Calu3 (cell line): ENCODE data around the gene UNKL. TPM values are rescaled to one million over a fixed set of nuclear protein-coding genes. Genes with fewer than 3 reads are reported as not detected.

Experiments
- BruUV-seq: library from RNA; stranded (reverse); fragments of 400-500 nt; replicated peaks from 2 replicates; lab custom pipeline; 2021; lab: Mats Ljungman, UMichigan
- CTCF ChIA-PET: fragments of 300-600 bp; sonication (Branson Sonifier 250); formaldehyde crosslinking; loops from one replicate; lab custom pipeline; 2022; ENCODE audit warnings: antibody characterized with exemption; lab: Charles Lee
- DNase-seq: peaks from one replicate; pipeline ENCODE4 v3.0.0; 2022
- H3K27ac Mint-ChIP-seq: one replicate; pipeline ENCODE4 v1.8.0; 2022; ENCODE audit warnings: mixed read lengths; ENCODE audit not compliant: unreplicated experiment
- H3K27me3 Mint-ChIP-seq: one replicate; pipeline ENCODE4 v1.8.0; 2022; ENCODE audit warnings: mixed read lengths; ENCODE audit not compliant: unreplicated experiment
- H3K36me3 Mint-ChIP-seq: one replicate; pipeline ENCODE4 v1.8.0; 2022; ENCODE audit warnings: mild to moderate bottlenecking, moderate library complexity, mixed read lengths; ENCODE audit not compliant: insufficient read depth, unreplicated experiment
- H3K4me1 Mint-ChIP-seq: one replicate; pipeline ENCODE4 v1.8.0; 2022; ENCODE audit warnings: mild to moderate bottlenecking, low read depth, mixed read lengths; ENCODE audit not compliant: unreplicated experiment
- H3K4me3 Mint-ChIP-seq: one replicate; pipeline ENCODE4 v1.8.0; 2022; ENCODE audit warnings: mild to moderate bottlenecking, low read depth, moderate library complexity, mixed read lengths; ENCODE audit not compliant: unreplicated experiment
- H3K9me3 Mint-ChIP-seq: one replicate; pipeline ENCODE4 v1.8.0; 2022; ENCODE audit warnings: low read depth, mixed read lengths; ENCODE audit not compliant: unreplicated experiment
- intact Hi-C: fragments of 100-400 bp; cut with micrococcal nuclease; formaldehyde crosslinking; loops from one replicate; pipeline ENCODE4 v1.10.0; 2022; ENCODE audit not compliant: unreplicated experiment
- total RNA-seq: library from RNA; stranded (reverse); gene quantifications from 2 replicates; pipeline ENCODE4 v1.2.3, GENCODE V29; 2022
- TF ChIP-seq, protein P1 (sequence below): fragments of 200-600 bp; IDR thresholded peaks from one replicate; pipeline ENCODE4 v1.8.0; 2022; ENCODE audit warnings: antibody characterized with exemption; ENCODE audit not compliant: unreplicated experiment

Gene UNKL
- total RNA-seq, 1 experiment from 2014 or later: 35.5 TPM

DNA sequence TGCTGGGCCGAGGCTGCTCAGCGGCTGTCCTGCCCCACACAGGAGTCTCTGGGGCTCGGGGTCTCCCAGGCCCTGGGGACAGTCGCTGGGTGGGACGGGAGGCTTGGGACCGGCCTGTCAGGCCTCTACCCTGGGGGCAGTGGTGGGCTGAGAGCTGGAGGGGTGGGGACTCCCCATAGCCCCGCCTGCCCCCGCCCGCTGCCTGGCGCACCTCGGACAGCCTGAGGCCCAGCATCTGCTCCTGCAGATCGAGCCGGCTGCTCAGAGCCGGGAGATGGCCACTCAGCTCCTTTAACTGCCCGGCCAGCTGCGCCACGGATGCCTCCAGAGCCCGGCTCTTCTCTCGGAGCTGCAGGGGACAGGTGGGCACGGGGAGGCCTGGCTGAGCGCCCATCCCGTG lies 23.1 kb upstream of the UNKL start:
- no TSS peak for BruUV-seq
- no peak overlapping the region for H3K4me3 Mint-ChIP-seq
- intact Hi-C loops: no loop called here
- no peaks in the 10 kb centered on the region for H3K9me3 Mint-ChIP-seq
- H3K4me1 Mint-ChIP-seq: no peaks in the 10 kb centered on the region
- H3K27me3 Mint-ChIP-seq: peaks cover under 1% of the 10 kb centered on the region
- no peak overlapping the region for H3K27ac Mint-ChIP-seq
- CTCF ChIA-PET: interaction anchor here (0.5 to 1.2 kb wide), 3 partner anchors 11 to 583 kb away, joined by 3 to 4 read pairs (median 3); partner anchors contain the start of gene UQCC4
- TF ChIP-seq, protein P1, sequence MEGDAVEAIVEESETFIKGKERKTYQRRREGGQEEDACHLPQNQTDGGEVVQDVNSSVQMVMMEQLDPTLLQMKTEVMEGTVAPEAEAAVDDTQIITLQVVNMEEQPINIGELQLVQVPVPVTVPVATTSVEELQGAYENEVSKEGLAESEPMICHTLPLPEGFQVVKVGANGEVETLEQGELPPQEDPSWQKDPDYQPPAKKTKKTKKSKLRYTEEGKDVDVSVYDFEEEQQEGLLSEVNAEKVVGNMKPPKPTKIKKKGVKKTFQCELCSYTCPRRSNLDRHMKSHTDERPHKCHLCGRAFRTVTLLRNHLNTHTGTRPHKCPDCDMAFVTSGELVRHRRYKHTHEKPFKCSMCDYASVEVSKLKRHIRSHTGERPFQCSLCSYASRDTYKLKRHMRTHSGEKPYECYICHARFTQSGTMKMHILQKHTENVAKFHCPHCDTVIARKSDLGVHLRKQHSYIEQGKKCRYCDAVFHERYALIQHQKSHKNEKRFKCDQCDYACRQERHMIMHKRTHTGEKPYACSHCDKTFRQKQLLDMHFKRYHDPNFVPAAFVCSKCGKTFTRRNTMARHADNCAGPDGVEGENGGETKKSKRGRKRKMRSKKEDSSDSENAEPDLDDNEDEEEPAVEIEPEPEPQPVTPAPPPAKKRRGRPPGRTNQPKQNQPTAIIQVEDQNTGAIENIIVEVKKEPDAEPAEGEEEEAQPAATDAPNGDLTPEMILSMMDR: no peak
- DNase-seq: no peak
- H3K36me3 Mint-ChIP-seq: peaks cover 5% of the 10 kb centered on the region

DNA sequence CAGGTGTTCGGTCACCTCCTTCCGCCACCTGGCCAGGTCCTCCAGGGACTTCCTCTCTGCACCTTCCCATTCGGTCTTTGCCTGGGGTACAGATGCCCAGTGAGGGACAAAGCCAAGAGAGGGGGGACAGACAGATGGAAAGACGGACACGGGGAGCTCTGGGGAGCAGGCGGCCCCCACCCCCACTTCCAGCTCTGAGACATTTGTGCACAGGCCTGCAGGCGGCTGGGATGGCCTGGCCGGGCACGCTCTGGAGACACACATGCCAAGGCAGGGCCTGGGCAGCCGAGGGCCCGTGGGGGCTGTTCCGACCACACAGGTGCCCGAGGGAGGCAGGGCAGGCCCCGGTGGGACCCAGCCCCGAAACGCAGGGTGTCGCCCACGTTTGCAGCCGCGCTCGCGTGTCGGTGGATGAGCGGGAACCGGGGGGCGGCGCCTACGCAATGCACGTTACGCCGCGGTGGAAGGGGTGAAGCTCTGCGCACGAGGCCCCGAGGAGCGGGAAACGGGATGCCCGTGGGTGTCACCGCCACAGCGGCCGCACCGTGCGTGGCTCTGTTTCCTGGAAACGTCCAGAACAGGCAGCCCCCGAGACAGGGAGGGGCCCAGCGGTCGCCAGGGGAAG lies 22.3 kb upstream of the UNKL start:
- no TSS peak for BruUV-seq
- CTCF ChIA-PET: no interaction called here
- peaks cover 11% of the 10 kb centered on the region for H3K36me3 Mint-ChIP-seq
- H3K4me3 Mint-ChIP-seq: no peak overlapping the region
- H3K4me1 Mint-ChIP-seq: no peaks in the 10 kb centered on the region
- intact Hi-C loops: no loop called here
- H3K27ac Mint-ChIP-seq: no peak overlapping the region
- TF ChIP-seq, protein P1: no peak
- H3K9me3 Mint-ChIP-seq: no peaks in the 10 kb centered on the region
- no peak for DNase-seq
- H3K27me3 Mint-ChIP-seq: peaks cover 8% of the 10 kb centered on the region

DNA sequence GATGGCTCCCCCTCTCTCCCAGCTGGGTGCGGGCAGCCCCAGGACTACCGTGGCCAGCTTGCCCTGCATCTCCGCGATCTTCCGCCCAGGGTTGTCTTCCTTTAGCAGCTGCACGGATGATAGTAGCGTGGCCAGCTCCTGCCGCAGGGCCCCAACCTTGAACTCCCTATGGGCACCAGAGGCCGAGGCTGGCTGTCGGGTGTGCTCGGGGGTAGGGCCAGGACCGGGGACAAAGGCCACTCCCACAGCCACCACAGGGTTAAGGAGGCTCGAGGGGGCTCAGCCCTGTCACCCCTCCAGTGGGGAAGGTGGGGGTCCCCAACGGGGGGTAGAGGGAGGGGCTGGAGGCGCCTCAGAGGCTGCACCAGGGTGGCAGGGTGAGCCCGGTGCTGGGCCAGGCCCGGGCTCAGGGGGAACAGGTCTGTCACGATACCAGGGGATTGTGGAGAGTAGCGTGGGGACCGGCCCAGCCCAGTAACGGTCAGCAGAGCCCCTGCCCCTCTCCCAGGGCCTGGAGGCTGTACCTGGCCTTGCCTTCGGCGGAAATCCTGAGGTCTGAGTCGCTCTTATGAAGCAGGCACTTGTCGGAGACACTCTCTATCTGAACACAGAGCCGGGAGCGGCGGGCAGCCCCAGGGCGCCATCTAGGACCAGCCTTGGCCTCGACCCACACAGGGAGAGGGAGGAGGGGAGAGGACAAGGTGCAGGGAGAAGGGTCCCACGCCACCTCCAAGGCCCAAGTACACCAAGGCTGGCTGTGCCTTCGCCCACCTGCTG lies 21.6 kb upstream of the UNKL start:
- no peaks in the 10 kb centered on the region for H3K4me1 Mint-ChIP-seq
- H3K27me3 Mint-ChIP-seq: peaks cover 12% of the 10 kb centered on the region
- BruUV-seq: no TSS peak
- no peaks in the 10 kb centered on the region for H3K9me3 Mint-ChIP-seq
- intact Hi-C loops: no loop called here
- no peak overlapping the region for H3K4me3 Mint-ChIP-seq
- H3K27ac Mint-ChIP-seq: no peak overlapping the region
- H3K36me3 Mint-ChIP-seq: peaks cover 11% of the 10 kb centered on the region
- TF ChIP-seq, protein P1: no peak
- DNase-seq: no peak
- CTCF ChIA-PET: no interaction called here

DNA sequence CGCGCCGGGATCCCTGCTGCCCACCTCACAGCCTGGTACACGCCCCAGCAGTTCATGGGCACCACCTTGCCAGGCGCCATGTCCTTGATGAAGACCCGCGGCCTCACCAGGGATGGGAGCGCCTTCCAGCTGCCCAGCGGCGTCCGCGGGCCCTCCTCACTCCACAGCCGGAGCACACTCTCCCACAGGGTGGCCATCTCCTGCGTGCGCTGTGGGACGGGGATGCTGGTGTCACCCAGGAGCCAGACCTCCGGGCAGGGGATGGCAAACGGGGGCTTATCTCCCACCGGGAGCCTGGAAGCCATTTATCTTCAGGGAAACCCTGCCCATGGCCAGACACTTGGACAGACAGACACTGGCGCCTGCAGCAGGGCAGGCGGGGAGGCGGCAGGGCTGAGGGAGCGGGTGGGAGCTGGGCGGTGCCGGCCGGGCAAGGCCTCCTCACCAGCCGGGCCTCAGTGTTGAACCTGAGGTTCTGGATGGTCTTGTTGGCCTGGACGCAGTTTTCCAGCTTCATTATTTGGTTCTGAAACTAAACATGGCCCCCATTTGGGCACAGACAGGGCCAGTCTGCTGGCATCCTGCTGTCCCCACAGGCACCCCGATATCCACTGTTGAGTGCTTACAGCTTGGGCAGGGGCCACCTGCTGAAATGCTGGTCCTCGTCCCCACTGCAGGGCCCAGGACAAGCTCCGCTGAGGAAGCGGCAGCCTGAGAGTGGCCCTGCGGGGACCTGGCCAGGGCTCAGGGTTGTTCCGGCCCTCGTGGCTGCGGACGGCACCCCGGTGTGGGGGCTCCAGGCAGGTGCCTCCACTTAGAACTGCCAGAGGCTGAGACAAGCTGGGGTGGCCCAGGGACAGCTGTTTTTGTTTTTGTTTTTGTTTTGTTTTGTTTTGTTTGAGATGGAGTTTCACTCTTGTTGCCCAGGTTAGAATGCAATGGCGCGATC lies 20.4 kb upstream of the UNKL start:
- CTCF ChIA-PET: interaction anchor here (0.6 kb wide), 2 partner anchors 76 to 389 kb away, joined by 3 read pairs; no protein-coding TSS in a partner anchor
- BruUV-seq: no TSS peak
- Mint-ChIP-seq H3K4me3 (no peak overlapping the region), H3K27ac (no peak overlapping the region), H3K27me3 (peaks cover 19% of the 10 kb centered on the region), H3K9me3 (no peaks in the 10 kb centered on the region), H3K4me1 (no peaks in the 10 kb centered on the region), H3K36me3 (peaks cover 11% of the 10 kb centered on the region)
- intact Hi-C loops: no loop called here
- TF ChIP-seq, protein P1: no peak
- DNase-seq: no peak
